Coronary artery (tissue), 2 donors: ENCODE measurements around the gene LLGL2.

Experiments used
- DNase-seq: peaks from one replicate; pipeline ENCODE4 v3.0.0-alpha.2; 2017; ENCODE audit warnings: low spot score
- H3K27ac ChIP-seq, 2 donors: fragments of 200-600 bp; sonication (generic); one replicate each; pipeline ENCODE4 v1.5.1; 2016 to 2019
- H3K4me3 ChIP-seq: fragments of 200-600 bp; sonication (generic); 2 replicates; pipeline ENCODE4 v1.5.1; 2016; ENCODE audit warnings: mild to moderate bottlenecking, moderate library complexity
- TF ChIP-seq, protein P1 (sequence below): fragments of 200-600 bp; sonication (generic); IDR thresholded peaks from one replicate; pipeline ENCODE4 v1.5.1; 2019; ENCODE audit warnings: antibody characterized with exemption

Gene LLGL2

GRCh38 chr17:75565618-75566017 lies 40.1 kb downstream of the LLGL2 start:
- Histone ChIP-seq H3K4me3 (no peak overlapping the region), H3K27ac (no peak overlapping the region)
- no peak for DNase-seq
- TF ChIP-seq, protein P1, sequence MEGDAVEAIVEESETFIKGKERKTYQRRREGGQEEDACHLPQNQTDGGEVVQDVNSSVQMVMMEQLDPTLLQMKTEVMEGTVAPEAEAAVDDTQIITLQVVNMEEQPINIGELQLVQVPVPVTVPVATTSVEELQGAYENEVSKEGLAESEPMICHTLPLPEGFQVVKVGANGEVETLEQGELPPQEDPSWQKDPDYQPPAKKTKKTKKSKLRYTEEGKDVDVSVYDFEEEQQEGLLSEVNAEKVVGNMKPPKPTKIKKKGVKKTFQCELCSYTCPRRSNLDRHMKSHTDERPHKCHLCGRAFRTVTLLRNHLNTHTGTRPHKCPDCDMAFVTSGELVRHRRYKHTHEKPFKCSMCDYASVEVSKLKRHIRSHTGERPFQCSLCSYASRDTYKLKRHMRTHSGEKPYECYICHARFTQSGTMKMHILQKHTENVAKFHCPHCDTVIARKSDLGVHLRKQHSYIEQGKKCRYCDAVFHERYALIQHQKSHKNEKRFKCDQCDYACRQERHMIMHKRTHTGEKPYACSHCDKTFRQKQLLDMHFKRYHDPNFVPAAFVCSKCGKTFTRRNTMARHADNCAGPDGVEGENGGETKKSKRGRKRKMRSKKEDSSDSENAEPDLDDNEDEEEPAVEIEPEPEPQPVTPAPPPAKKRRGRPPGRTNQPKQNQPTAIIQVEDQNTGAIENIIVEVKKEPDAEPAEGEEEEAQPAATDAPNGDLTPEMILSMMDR = no peak

DNA sequence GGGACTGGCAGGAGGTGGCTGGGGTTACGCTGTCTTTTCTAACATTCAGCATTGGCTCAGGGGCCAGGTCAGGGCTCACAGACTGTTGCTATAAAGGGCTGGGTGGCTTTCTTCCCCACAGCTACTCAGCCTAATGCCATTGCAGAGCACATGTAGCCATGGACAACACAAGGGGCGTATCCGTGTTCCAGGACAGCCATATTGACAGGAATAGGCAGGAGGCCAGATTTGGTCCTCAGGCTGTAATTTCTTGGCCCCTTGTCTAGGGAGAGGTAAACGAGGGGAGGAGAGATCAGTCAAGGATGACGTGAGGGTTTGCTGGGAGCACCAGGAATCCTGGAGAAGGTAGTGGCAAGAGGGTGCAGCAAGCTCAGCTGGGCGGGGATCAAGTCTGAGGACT lies 40.9 kb downstream of the LLGL2 start:
- no peak overlapping the region for H3K27ac ChIP-seq
- TF ChIP-seq, protein P1 = no peak
- no peak for DNase-seq
- H3K4me3 ChIP-seq = no peak overlapping the region

DNA sequence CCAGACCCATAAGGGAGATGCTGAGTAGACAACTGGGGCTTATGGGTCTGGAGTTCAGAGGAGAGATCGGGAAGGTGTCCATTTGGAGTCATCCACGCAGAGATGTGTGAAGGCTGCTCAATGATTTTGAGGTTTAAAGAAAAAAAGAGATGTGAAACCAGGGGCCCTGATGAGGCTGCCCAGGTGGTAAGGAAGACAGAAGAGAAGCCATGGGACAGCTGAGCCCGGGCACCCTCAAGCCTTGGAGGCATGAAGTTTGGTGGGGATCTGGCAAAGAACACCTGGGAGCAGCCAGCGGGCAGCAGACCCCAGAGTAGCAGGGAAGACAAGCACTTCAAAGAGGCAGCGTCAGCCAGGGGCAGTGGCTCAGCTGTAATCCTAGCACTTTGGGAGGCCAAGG lies 41.3 kb downstream of the LLGL2 start:
- DNase-seq = no peak
- Histone ChIP-seq H3K27ac (no peak overlapping the region), H3K4me3 (no peak overlapping the region)
- TF ChIP-seq, protein P1 = no peak

GRCh38 chr17:75568412-75569255 lies 43.1 kb downstream of the LLGL2 start:
- H3K4me3 ChIP-seq = no peak overlapping the region
- DNase-seq = no peak
- no peak overlapping the region for H3K27ac ChIP-seq
- TF ChIP-seq, protein P1 = no peak

- no peak overlapping the region for H3K27ac ChIP-seq
These were observed 44.7 kb downstream of the LLGL2 start for GRCh38 chr17:75570034-75570676.

DNA sequence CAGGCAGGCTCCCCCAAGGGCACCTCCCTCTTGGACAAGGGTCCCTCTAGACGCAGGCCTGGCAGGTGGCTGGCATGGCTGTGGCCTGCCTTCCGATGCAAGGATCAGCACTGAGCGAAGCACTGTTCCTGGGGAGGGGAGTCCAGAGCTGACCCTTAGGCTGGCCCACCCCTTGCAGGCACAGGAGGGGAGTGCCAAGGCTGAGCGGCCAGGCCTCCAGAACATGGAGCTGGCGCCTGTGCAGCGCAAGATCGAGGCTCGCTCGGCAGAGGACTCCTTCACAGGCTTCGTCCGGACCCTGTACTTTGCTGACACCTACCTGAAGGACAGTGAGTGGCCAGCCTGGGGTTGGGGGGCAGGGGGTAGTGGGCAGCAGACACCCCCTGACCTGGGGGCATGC lies 45.3 kb downstream of the LLGL2 start:
- peak overlapping the region in 1 of 2 donors; percentile 69 for H3K27ac ChIP-seq
- TF ChIP-seq, protein P1 = no peak
- DNase-seq = no peak
- no peak overlapping the region for H3K4me3 ChIP-seq

More at GRCh38 chr17:75570034-75570676, 44.7 kb downstream of the LLGL2 start:
- TF ChIP-seq, protein P1 = no peak
- no peak overlapping the region for H3K4me3 ChIP-seq
- DNase-seq = no peak
